GM12878 (cell line): ENCODE data around the gene ERP29. TPM values are rescaled to one million over a fixed set of nuclear protein-coding genes. Genes with fewer than 3 reads are reported as not detected.

ENCODE experiments used
- ATAC-seq: fragments of 200-7000 bp; cut with Tn5 transposase; 3 replicates; pipeline ENCODE4 v1.9.1; 2020; ENCODE audit warnings: mild to moderate bottlenecking, moderate library complexity
- BruUV-seq: library from RNA; stranded (reverse); fragments of 400-500 nt; replicated peaks from 2 replicates; lab custom pipeline; 2021; lab: Mats Ljungman, UMichigan
- CTCF ChIA-PET: fragments of 300-600 bp; sonication (Branson Sonifier 250); formaldehyde crosslinking; extraction: SDS; loops from one replicate; lab custom pipeline; 2021; ENCODE audit warnings: inconsistent platforms; lab: Yijun Ruan, JAX
- POLR2A ChIA-PET: fragments of 350-600 bp; formaldehyde crosslinking; extraction: SDS; loops from one replicate; lab custom pipeline; 2021; ENCODE audit warnings: inconsistent platforms; lab: Charles Lee
- RAD21 ChIA-PET: fragments of 300-600 bp; sonication (Branson Sonifier 250); formaldehyde crosslinking; loops from one replicate; lab custom pipeline; 2023; ENCODE audit warnings: antibody characterized with exemption; ENCODE audit not compliant: unreplicated experiment; lab: Charles Lee
- SMC1A ChIA-PET: fragments of 300-600 bp; sonication (Branson Sonifier 250); formaldehyde crosslinking; loops from one replicate; lab custom pipeline; 2023; ENCODE audit not compliant: unreplicated experiment, uncharacterized antibody; lab: Charles Lee
- DNase-seq: peaks from one replicate; pipeline ENCODE4 v3.0.0-alpha.2; 2011; ENCODE audit warnings: low read depth, low spot score
- FAIRE-seq: peaks from 3 replicates; lab custom pipeline; 2011; peaks lifted over from hg19 to GRCh38; lab: Jason Lieb, UNC
- H2AFZ ChIP-seq: 2 replicates; pipeline ENCODE4 v1.6.0; 2011; ENCODE audit warnings: low read depth, low read length, control low read depth; ENCODE audit not compliant: control insufficient read depth
- H3K27ac ChIP-seq: 2 replicates; pipeline ENCODE4 v1.5.1; 2011; ENCODE audit warnings: control low read depth; ENCODE audit not compliant: control insufficient read depth, insufficient read depth
- H3K27me3 ChIP-seq, 2 experiments: replicated peaks in 1 of 2; 2 replicates each; pipeline versions ENCODE4 v1.6.0 to v1.6.1; 2011; ENCODE audit warnings: low read length in 1 of 2; ENCODE audit not compliant: control insufficient read depth in 2 of 2, insufficient read depth in 2 of 2
- H3K36me3 ChIP-seq, 2 experiments: 2 replicates each; pipeline ENCODE4 v1.5.1; 2011; ENCODE audit warnings: low read length in 1 of 2; ENCODE audit not compliant: control insufficient read depth in 2 of 2, insufficient read depth in 2 of 2
- H3K4me1 ChIP-seq: 2 replicates; pipeline ENCODE4 v1.6.1; 2011; ENCODE audit warnings: mild to moderate bottlenecking, low read length, moderate library complexity, mixed read lengths; ENCODE audit not compliant: control insufficient read depth, insufficient read depth
- H3K4me2 ChIP-seq: 2 replicates; pipeline ENCODE4 v1.6.0; 2011; ENCODE audit warnings: control low read depth; ENCODE audit not compliant: control insufficient read depth, insufficient read depth
- H3K4me3 ChIP-seq: fragments of 200-600 bp; sonication (generic); 2 replicates; pipeline ENCODE4 v1.5.1; 2016
- H3K79me2 ChIP-seq: 2 replicates; pipeline ENCODE4 v1.6.0; 2011; ENCODE audit warnings: low read length; ENCODE audit not compliant: control insufficient read depth, insufficient read depth
- H3K9ac ChIP-seq: 2 replicates; pipeline ENCODE4 v1.8.0; 2011; ENCODE audit warnings: low read length, control low read depth, mixed read lengths; ENCODE audit not compliant: control insufficient read depth, insufficient read depth
- H3K9me3 ChIP-seq: replicated peaks from 3 replicates; pipeline ENCODE4 v1.5.1; 2011; ENCODE audit warnings: mild to moderate bottlenecking, low read length; ENCODE audit not compliant: control insufficient read depth, insufficient read depth
- H4K20me1 ChIP-seq: 2 replicates; pipeline ENCODE4 v1.6.0; 2011; ENCODE audit not compliant: control insufficient read depth, insufficient read depth
- CHD2 ChIP-seq: IDR thresholded peaks from 2 replicates; pipeline ENCODE4 v1.6.1; 2011; ENCODE audit warnings: low read depth, low read length, improper control_type of control experiment, borderline replicate concordance
- E2F8 ChIP-seq: fragments of 450-650 bp; IDR thresholded peaks from 2 replicates; pipeline ENCODE4 v1.6.1; 2018; ENCODE audit warnings: mild to moderate bottlenecking, low read depth, moderate library complexity; ENCODE audit not compliant: partially characterized antibody
- EED ChIP-seq: sonication (generic); IDR thresholded peaks from 2 replicates; pipeline ENCODE4 v1.6.1; 2016; ENCODE audit warnings: antibody characterized with exemption, low read depth
- GABPA ChIP-seq: IDR thresholded peaks from 2 replicates; pipeline ENCODE4 v1.6.1; 2014; ENCODE audit warnings: antibody characterized with exemption, low read depth, mild to moderate bottlenecking, inconsistent platforms
- HCFC1 ChIP-seq: fragments of 150-350 bp; IDR thresholded peaks from 2 replicates; pipeline ENCODE4 v1.6.1; 2014; ENCODE audit warnings: low read length
- MAX ChIP-seq: IDR thresholded peaks from 2 replicates; pipeline ENCODE4 v1.6.1; 2012; ENCODE audit warnings: low read depth, low read length, improper control_type of control experiment
- NR2C2 ChIP-seq: IDR thresholded peaks from 2 replicates; pipeline ENCODE4 v1.6.1; 2011; ENCODE audit warnings: borderline replicate concordance, low read depth; ENCODE audit not compliant: control insufficient read depth, insufficient read length
- POLR2AphosphoS5 ChIP-seq: IDR thresholded peaks from 2 replicates; pipeline ENCODE4 v1.6.1; 2011; ENCODE audit warnings: mild to moderate bottlenecking, low read length, inconsistent platforms
- ZBTB40 ChIP-seq: fragments of 450-650 bp; IDR thresholded peaks from 2 replicates; pipeline ENCODE4 v1.6.1; 2016; ENCODE audit warnings: mild to moderate bottlenecking, moderate library complexity, borderline replicate concordance
- ZNF384 ChIP-seq: IDR thresholded peaks from 2 replicates; pipeline ENCODE4 v1.6.1; 2012; ENCODE audit warnings: low read depth, mild to moderate bottlenecking, low read length, improper control_type of control experiment, borderline replicate concordance
- WGBS: methylation state at CpG from one replicate; pipeline ENCODE4 v1.1.6; 2016; ENCODE audit warnings: low lambda C conversion rate; ENCODE audit not compliant: insufficient replicate concordance, insufficient coverage; ENCODE audit errors: missing lambda C conversion rate; 5-methylcytosine and 5-hydroxymethylcytosine counted together
- in situ Hi-C: fragments of 300-500 bp; cut with MboI; formaldehyde crosslinking; loops from 9 replicates; pipeline ENCODE4 v1.14.3; 2018; ENCODE audit warnings: mixed read lengths
- intact Hi-C: fragments of 100-400 bp; cut with micrococcal nuclease; formaldehyde crosslinking; loops from one replicate; pipeline ENCODE4 v1.14.2; 2022; ENCODE audit not compliant: unreplicated experiment
- polyA plus RNA-seq, 11 experiments: library from polyadenylated mRNA; depleted of rRNA in 4 of 11; unstranded in 6 of 11; stranded (reverse) in 5 of 11; fragments of >200 nt; fragmentation: Nextera tagmentation in 4 of 11; fragmentation: Illumina TruSeq in 1 of 11; extraction: Ambion mirVana in 4 of 11; extraction: Trizol in 1 of 11; gene quantifications; 1 replicate in 1 of 11; 2 replicates in 10 of 11; pipeline versions ENCODE4 v1.2.1 to v1.2.3, GENCODE V29; 2011 to 2016; ENCODE audit warnings: inconsistent platforms in 2 of 11, missing spikeins in 2 of 11, low read depth in 1 of 11
- total RNA-seq, 4 experiments: library from RNA; depleted of rRNA in 3 of 4; stranded (reverse); fragments of >200 nt in 3 of 4; fragmentation: Illumina TruSeq in 1 of 4; extraction: Trizol in 1 of 4; gene quantifications; 2 replicates each; pipeline versions ENCODE4 v1.2.1 to v1.2.3, GENCODE V29; 2013 to 2021

The ERP29 gene
- total and polyA plus RNA-seq, 10 of the 15 experiments (the other 5 are each of a cell fraction or from before 2014, with no cell fraction given): 46.7 to 146 (median 107) TPM

GRCh38 chr12:111998015-111998414 lies 15.2 kb upstream of the ERP29 start:
- no peak for ATAC-seq

More at GRCh38 chr12:111998015-111998414, 15.2 kb upstream of the ERP29 start:
- Histone ChIP-seq H3K79me2 (no peaks in the 10 kb centered on the region), H3K4me1 (peaks cover 20% of the 10 kb centered on the region), H3K9me3 (no peaks in the 10 kb centered on the region), H3K27ac (no peak overlapping the region), H3K27me3 (no peaks in the 10 kb centered on the region), H3K9ac (no peak overlapping the region), H3K4me2 (no peak overlapping the region), H3K4me3 (no peak overlapping the region), H3K36me3 (no peaks in the 10 kb centered on the region), H4K20me1 (no peaks in the 10 kb centered on the region), H2AFZ (no peak overlapping the region)
- no TSS peak for BruUV-seq
- no peak for DNase-seq
- ChIA-PET CTCF (interaction anchor here (1.5 to 3.0 kb wide), 3 partner anchors 8 to 53 kb away, joined by 6 to 17 read pairs (median 7); partner anchors contain the start of genes ERP29 and TMEM116), SMC1A (interaction anchor here (0.9 to 1.4 kb wide), 3 partner anchors 14 to 25 kb away, joined by 3 read pairs; no protein-coding TSS in a partner anchor), RAD21 (interaction anchor here (0.8 to 2.7 kb wide), 5 partner anchors 10 to 53 kb away, joined by 3 to 14 read pairs (median 5); partner anchors contain the start of genes ERP29 and TMEM116), POLR2A (interaction anchor here (0.7 to 1.2 kb wide), 3 partner anchors 12 to 16 kb away, joined by 3 to 4 read pairs (median 3); partner anchors contain the start of genes ERP29 and TMEM116)
- TF ChIP-seq HCFC1 (no peak), E2F8 (no peak), ZBTB40 (no peak), GABPA (no peak), NR2C2 (no peak), EED (no peak), POLR2AphosphoS5 (no peak), CHD2 (no peak), MAX (no peak), ZNF384 (no peak)
- 96% methylated on average over 4 of the region's 4 CpGs for WGBS
- no peak for FAIRE-seq
- intact Hi-C loops (no loop called here), in situ Hi-C loops (no loop called here)
